SW480 (cell line): ENCODE results near the gene SH3RF1.

Source experiments
- DNase-seq: peaks from one replicate; pipeline ENCODE4 v3.0.0-alpha.2; 2016; ENCODE audit warnings: low spot score

The SH3RF1 gene

DNA sequence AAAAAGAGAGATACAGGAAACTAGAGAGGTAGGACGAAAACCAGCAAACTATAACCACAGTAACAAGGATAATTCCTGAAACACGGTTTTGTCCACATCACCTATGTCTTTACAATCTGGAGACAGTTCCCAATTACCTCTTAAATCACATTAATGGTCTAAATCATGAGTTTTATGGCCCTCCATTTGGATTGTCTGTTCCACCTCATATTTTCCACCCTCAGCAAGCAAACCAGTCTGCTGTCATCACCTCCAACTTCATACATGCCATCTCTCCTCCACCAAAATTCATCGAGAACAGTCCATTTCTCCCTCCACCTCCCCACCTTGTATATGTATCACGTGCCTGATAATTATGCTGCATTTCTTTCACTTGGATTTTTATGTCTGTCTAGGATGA is 107.3 kb downstream of the SH3RF1 start:
- DNase-seq: no peak

DNA sequence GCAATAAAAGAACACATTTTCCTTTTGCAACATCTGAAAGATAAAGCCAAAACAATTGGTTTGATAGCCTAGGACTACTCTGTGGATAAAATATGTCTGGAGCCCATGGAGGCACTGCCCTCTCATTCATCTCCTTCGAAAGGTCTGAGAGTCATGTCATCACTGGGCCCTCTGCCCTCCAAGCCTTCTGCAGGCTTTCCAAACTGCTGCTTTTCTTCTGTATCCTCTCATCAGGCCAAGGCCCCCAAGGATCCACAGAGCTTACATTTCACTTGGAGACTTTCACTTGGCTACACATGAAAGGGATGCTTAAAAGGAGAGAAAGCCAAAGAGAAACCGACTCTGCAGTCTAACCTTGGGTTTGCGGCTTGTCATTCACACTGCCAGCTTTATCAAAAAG is 109.9 kb downstream of the SH3RF1 start:
- no peak for DNase-seq

DNA sequence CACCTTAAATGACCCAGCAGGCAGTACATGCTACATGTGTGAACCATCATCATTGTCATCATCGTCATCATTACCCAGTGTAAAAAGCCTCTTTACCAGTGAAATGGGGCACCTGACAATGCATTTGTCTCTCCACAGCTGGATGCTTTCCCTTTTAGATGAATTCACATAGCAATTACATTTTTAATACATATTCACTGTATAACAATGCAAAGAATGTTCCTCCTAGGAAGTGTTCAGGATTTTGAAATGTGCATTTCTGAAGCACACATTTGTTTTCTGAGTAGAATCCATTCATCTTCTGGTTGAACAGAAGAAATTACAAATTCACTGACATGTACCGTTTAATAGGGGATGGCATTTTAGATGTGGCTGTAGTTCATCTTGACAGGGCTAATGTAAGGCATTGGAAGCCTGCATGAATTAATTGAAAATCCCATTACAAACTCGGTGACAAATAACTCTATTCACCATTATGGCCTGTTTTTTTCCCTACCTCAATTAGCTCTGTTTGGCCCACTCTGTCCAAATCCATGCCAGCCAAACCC is 111.1 kb downstream of the SH3RF1 start:
- DNase-seq: no peak

DNA sequence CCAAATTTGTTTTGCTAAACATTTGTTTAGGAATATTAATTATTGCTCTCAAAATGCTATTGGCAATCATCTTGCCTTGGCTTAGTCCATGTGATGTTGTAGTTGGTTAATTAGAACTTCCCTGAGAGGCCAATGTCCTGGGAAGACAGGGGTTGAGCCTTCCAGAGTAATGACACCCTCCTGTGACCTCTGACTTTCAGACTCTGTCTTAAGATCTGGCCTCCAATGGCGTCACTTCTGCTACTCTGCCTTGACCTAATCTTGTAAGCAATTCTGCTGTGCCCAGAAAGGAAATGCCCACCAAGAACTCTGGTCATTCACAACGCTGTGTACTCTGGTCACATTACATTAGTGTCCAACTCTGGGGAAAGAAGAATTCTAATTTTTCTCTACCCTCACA is 111.9 kb downstream of the SH3RF1 start:
- DNase-seq: no peak

DNA sequence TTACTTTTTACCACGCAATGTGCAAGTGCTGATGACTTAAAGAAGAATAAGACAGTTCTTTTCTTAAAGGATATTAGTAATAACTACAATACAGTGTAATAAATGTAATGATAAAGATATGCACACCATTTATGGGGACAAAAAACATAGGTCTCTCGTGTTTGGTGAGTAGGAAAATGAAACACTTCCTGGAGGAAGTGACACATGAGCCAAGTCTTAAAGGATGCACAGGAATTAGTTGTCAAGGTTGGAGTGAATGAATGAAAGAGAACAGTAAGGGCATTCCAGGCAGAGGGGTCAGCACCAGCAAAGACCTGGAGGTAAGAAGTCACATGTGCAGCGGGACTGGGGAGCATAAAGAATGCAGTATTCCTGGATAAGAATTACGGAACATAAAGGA is 112.7 kb downstream of the SH3RF1 start:
- DNase-seq: no peak

DNA sequence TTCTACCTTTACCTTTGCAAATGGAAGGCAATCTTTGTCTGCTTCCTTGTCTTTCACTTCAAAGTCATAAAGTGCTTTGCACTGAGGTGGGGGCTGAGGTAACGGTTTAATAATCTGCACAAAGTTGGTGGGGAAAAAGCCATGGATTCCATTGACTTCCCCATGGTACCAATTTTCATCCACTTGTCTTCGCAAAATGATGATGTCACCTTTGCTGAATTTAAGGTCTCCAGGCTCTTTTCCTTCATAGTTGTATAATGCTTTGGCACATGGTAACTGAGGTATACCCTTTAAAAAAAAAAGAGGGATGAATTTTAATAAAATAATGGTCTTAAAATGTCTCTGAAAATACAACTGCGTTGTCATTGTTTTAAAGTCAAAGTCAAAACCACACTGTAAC is 114.4 kb downstream of the SH3RF1 start:
- no peak for DNase-seq

DNA sequence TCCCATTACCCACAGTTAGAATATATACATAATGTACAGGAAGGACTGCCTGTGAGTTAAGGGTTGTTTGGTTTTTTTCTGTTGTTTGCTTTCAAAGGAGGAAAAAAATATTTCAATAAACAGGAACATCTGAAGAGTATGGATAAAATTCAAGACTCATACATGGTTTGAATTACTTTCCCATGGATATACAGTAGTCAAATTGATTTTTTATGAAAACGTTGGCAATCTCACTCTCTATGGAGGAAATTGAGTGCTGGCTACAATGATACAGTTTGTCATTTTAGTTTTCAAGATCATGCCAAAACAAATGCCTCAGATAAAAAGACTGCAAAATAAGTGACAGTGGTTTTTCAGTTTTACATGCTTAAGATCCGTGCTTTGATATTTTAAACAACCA is 116.6 kb downstream of the SH3RF1 start:
- no peak for DNase-seq

DNA sequence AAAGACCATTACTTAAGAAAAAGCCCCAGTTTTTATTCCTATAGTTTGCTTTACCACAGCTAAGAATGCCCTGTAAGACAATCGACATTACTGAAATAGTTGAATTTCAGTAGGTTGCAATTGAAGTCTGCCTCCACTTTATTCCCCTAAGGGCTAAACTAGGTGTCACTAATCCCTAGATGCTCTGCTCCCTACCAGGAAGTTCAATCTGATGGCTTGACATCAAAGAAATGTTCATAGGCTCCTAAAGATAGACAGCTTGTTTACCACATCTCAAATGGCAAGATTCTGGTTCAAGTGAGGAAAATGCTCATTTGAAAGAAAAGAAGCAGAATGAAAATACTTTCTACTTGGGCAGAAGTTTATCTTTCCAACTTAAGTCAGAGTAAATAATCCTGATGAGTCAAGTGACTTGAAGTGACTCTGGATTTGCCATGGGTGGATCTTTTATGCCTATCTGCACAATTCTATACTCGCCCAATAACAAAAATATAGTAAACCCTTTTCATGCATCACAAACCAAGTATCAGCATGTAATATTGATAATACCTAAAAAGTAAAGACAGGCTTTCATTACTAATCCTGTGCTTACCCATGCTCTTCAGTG is 117.2 kb downstream of the SH3RF1 start:
- no peak for DNase-seq

DNA sequence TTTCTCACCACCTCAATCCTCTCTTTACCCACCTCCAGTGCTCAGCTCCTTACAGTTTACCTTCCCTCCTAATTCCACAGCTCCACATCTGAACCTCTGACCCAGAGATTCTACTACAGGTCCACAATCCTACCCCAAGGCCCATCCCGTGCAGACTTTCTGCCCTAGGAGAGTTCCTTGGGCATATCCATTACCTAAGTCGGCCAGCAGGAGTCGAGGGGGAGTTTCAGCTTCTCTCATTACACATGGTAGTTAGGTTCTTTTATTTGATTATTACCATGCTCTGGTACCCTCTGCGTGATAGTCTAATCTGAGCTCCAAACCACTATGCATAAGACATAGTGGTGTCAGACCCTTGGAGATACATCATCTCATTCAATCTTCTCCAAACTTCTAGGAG is 117.9 kb downstream of the SH3RF1 start:
- no peak for DNase-seq

DNA sequence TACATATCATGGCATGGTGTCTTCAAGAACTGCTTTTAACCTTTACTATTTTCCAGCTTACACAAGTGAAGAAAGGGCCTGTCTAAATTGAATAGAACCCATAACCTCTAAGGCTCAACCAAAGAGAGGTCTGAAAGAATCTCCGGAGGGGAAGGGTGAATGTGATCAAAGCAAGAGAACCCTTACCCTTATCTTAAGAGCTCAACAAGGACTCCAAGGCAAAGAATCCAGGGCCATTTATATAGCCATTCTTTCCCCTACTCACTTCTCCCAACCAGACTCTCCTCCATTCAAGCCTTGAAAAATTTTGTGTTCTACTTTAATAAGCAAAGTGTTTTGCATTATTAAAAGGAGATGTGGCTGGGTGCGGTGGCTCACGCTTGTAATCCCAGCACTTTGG is 118.7 kb downstream of the SH3RF1 start:
- no peak for DNase-seq

DNA sequence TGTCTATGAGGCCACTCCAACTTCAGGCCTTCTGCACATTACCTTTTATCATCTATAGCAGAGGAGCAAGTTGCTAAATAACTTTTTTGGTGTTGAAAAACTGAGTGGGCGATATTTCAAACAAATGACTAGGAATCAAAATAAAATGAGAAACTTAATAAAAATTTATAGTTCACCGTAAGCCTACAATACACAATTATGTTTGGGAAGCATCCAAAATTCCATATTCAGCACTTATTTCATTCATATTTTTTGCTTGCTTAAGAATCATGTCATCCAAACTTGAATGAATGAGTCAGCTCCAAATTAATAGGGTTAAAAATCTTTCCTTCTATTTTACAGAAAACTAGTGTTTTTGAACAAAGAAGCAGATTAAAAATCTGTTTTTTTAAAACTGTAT is 119.1 kb downstream of the SH3RF1 start:
- no peak for DNase-seq

DNA sequence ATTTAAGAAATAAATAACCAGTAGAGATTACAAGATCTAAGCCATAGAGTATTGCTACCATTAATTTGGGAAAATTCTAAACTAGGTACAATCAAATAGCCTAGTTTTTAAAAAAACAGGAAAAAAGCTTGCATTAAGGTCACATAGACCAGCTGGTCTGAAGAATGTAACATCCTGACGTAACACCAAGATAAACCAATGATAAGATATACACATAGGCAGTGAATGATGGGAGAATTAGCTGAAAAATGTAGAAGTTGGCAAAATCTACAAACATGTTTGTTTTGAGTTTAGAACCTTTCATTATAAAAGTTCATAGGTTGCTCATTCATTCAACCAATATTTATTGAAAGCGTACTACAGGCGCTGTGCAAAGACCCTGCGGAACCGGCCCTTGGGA is 120.0 kb downstream of the SH3RF1 start:
- DNase-seq: no peak

DNA sequence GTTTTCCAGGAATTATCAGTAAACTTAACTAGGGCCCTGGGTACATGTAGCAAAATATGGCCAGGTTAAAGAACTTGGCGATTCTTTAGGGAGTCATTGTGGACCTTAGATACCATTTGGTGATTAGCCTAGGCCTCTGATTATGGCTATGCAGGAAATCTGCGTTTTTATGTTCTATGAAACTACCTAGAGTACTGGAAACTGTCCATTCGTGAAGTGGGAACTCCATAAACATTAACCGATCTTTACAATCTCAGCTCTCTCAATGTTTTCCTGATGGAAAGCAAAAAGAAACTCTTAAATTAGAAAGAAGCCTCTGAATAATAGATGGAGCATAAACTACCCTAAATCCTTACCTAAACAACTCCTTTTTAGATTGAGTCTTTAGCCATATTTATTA is 121.9 kb downstream of the SH3RF1 start:
- DNase-seq: no peak

DNA sequence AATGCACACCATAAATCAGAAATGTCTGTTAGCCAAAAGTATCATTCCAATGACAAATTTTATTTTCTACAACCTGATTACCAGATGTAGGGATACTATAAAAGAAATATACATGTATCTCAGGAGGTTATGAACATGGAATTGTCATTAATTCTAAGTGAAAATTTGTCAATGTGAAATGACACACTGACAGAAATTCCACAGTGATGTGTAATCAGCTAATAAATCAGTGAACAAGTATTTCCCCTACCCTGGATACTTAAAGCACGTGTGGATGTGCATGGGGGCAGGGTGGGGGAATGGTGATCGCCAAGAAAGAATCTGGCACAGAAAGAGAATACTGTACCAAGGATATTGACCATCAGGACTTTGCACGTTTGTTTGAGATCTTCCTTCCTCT is 123.6 kb downstream of the SH3RF1 start:
- DNase-seq: peak; percentile 12

DNA sequence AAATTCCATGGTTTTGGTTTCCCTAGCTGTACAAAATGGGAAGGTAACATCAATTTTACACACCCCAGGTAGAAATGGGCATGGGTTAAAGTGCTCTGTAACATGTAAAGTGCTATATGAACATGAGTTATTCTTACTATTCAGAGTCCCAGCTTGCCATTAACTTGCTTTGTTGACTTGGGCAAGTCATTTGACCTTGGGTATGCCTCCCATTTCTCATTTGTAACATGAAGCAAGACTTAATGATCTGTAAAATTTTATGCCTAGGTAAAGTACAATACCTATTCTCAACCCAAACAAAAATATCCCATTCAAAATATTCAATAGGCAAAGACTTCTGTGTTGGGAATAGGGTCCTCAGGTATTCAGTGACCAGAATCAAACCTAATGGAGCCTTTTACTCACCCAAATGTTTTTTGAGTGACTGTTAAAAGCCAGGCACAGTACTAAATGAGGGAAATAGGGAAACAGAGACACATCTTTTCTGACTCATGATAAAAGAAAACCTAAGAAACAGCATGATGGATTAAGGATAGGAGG is 126.6 kb downstream of the SH3RF1 start:
- no peak for DNase-seq

DNA sequence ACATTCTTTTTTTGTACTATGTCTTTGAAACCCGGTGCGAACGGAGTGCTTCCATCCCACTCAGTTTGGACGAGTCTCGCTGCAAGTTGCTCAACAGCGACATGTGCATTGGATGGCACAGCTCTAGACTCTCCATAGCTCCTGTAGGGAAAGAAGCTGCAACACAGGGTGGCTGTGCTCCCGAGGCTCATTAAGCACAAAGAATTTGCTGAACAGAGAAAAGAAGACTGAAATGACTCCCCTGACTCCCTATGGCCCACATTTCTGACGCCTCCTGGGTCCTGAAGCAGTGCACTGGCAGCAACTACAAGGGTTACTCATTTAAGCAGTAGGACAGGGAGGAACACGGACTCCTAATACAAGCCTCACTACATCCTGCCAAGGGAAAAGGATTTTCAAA is 127.4 kb downstream of the SH3RF1 start:
- DNase-seq: no peak

DNA sequence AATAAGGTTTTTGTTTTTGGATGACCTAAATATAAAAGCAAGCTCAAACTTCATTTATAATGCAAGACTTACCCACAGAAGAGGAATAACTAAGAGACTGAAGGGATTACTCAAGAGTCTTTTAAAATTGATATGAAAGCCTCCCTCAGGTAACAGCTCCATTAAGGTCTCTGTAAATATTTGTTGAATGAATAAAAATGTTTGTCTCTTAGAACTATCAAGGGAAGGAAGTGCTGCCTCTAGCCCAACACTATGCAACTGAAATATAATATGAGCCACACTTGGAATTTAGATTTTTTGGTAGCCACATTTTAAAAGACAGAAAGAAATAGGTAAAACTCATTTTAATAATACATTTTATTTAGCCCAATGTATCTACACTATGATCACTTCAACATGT is 127.8 kb downstream of the SH3RF1 start:
- no peak for DNase-seq

DNA sequence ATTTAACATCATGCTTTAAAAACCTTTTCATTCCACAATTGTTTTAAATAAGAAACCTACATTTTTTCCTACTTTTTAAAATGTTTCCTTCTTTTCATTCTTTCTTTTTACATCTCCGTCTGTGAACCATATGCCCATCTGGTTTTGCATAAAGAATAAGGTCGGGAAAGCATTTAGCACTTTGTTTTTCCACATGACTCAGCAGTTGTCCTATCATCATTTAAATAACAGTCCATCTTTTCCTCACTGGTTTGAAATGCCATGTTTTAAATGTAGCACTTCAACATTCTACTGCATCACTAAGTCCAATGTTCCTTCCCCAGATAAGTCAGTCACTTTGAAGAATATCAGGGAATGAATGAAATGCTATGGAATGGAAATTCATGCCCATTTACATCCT is 128.4 kb downstream of the SH3RF1 start:
- no peak for DNase-seq

DNA sequence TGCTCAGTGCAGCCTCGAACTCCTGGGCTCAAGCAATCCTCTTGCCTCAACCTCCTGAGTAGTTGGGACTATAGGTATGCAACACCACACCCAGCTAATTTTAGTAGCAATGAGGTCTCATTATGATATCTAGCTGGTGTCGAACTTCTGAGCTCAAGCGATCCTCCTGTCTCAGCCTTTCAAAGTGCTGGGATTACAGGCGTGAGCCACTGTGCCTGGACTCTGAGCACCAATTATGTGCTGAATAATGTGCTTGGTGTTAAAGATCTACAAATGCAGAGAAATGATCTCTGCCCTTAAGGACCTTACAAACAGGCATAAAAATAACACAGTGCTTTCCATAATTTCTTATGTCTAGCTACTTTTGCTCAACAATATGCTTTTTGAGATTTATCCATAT is 131.7 kb downstream of the SH3RF1 start:
- DNase-seq: no peak

DNA sequence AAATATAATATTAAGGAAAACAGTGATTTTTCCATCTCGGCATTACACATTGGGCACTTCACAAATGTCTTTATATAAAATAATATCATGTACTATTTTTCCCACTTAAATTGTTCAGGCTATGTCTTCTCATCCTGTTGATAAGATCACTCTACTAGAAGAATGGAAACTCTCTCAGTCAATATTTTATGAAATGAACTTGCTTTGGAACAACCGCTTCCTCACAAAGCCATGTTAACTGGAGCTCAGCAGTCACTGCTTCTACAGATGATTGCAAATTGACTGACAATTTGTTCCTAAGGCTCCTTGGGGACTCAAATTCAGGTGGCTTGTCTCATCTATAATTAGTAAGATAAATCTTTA is 133.2 kb downstream of the SH3RF1 start:
- DNase-seq: no peak

DNA sequence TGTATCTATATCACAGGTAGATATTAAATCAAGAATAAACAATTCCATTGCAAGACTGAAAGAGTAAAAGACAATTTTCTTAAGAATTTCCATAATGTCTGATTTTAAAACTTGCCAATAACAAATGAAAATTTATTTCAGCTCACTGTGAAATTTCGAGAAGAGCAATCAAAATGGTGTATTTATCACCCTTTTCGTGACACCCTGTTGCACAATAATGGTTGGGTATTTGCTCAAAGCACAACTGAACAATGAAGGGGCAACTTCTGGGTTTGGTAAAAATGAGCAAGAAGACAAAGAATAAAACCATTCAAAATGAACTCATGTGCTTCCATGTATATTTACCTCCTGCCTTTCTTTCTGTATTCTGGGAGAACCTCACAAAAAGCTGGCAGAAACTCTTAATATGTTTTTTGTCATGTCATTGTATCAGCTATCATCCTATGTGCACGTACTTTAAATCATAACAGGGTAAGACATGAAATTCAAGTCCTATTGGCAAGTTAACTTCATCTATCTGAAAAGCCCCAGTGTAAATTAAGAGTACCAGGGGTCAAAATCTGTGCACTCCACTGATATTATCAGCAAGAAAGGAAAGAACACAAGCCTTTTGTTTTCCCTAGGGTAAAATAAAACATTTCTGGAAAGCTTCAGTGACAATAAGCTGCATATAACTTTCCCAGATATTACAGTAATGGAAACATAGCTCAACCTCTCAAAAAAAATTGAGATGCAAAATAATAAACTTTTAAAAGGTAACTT is 133.8 kb downstream of the SH3RF1 start:
- DNase-seq: no peak

DNA sequence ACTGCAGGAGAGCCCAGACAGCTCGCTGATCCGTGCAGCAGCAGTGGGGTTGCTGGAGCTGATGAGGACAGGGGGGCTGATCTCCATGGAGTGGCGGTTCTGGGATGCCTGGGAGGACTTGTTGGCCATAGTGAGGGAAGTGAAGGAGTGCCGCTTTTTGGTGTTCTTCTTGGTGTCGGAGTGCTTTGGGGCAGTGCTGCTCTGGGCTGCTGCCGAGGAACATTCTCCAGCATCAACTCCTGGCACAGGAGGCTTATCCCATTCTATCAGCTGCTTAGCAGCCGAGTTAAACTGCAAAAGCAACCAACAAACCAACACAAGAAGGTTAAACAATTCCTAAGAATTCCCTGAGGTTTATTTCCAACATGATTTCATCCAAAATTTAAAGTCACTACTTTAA is 134.4 kb downstream of the SH3RF1 start:
- no peak for DNase-seq

DNA sequence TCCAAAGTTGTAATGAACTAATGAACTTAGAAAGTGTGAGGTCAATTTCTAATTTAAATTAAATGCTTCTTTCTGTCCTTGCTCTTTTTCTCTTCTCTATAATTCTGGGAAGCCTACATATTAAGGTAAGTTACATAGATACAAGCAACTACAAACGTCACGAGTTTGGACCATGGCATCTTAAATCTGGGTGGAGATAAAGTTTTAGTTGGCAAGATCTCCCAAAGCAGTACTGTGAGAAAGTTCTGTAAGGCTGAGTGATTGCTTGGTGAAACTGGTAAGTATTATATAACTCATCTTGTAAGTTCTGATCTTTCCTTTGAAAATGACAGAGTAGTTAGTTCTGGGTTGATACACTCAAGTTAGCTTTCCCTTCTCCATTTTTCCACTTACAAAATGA is 135.0 kb downstream of the SH3RF1 start:
- no peak for DNase-seq

DNA sequence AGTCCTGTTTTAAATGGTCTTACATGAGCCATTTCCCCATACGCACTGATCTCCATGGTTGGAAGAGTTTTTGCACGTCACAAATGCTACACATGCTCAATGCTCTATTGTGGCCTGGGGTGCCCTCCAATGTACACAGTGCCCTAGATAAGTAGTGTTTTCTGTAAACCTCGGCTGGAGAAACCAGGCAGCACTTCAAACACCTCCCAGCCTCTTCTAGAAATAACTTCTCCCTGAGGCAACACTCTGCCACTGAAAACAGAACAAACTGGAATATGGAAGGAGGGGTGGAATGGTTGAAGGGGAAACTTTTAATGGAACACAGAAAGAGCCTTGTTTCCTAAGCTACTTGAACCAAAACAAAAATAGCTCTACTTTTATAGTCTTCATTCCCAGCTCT is 136.8 kb downstream of the SH3RF1 start:
- no peak for DNase-seq
